ENCODE results near the gene OSMR. TPM values are rescaled to one million over a fixed set of nuclear protein-coding genes. Genes with fewer than 3 reads are reported as not detected.

Gene OSMR
- polyA plus RNA-seq, result not detected in 2 replicates
- polyA minus RNA-seq, result not detected in 2 replicates

GRCh38 chr5:38845526-38846378 is at the start of gene OSMR:
OSMR (plus strand) TSS chr5:38846012; CDS start chr5:38869045, 23,033 bp downstream.
- Histone ChIP-seq H3K9ac (ENCODE audit: low read length) (no peak within 1 kb of the TSS), H3K4me3 (ENCODE audit: low read length) (peak within 1 kb of the TSS; percentile 59), H3K27ac (ENCODE audit: low read length) (no peak within 1 kb of the TSS), H3K79me2 (replicated peaks; ENCODE audit: insufficient read depth, low read length) (no peaks in the 10 kb centered on the region), H3K27me3 (ENCODE audit: insufficient read depth, low read depth, low read length) (peaks cover 42% of the 10 kb centered on the region), H2AFZ (ENCODE audit: low read depth, low read length) (no peak within 1 kb of the TSS), H3K36me3 (ENCODE audit: insufficient read depth, low read length) (no peaks in the 10 kb centered on the region), H3K9me3 (ENCODE audit: low read length) (no peaks in the 10 kb centered on the region), H3K9me2 (ENCODE audit: insufficient read depth, low read length) (no peaks in the 10 kb centered on the region), H3F3A (ENCODE audit: insufficient read depth, low read length, poor library complexity, severe bottlenecking) (no peaks in the 10 kb centered on the region), H4K20me1 (ENCODE audit: insufficient read depth) (no peaks in the 10 kb centered on the region), H3K4me2 (ENCODE audit: low read length) (no peak within 1 kb of the TSS)
- TF ChIP-seq MXI1 (conservative IDR thresholded peaks at IDR 0.05; ENCODE audit: poor library complexity, severe bottlenecking) (no peak), EP300 (conservative IDR thresholded peaks at IDR 0.05; ENCODE audit: poor library complexity, severe bottlenecking) (no peak), REST (IDR thresholded peaks at IDR 0.05; ENCODE audit: borderline replicate concordance) (no peak), POLR2AphosphoS5 (IDR thresholded peaks at IDR 0.05) (no peak), SMC3 (conservative IDR thresholded peaks at IDR 0.05; ENCODE audit: poor library complexity) (no peak), CTCF (IDR thresholded peaks at IDR 0.05; ENCODE audit: poor library complexity, severe bottlenecking) (no peak), RAD21 (conservative IDR thresholded peaks at IDR 0.05) (no peak), TAF1 (IDR thresholded peaks at IDR 0.05; ENCODE audit: low read depth) (no peak), EZH2 (IDR thresholded peaks at IDR 0.05; ENCODE audit: borderline replicate concordance, insufficient read depth, low read length, poor library complexity, severe bottlenecking) (no peak)

GRCh38 chr5:38796742-38797108 is 49.1 kb upstream of the OSMR start:
- Histone ChIP-seq H3K9ac (ENCODE audit: low read length) (no peak overlapping the region), H3K79me2 (replicated peaks; ENCODE audit: insufficient read depth, low read length) (no peaks in the 10 kb centered on the region), H4K20me1 (ENCODE audit: insufficient read depth) (no peaks in the 10 kb centered on the region), H3F3A (ENCODE audit: insufficient read depth, low read length, poor library complexity, severe bottlenecking) (no peaks in the 10 kb centered on the region), H3K36me3 (ENCODE audit: insufficient read depth, low read length) (no peaks in the 10 kb centered on the region), H3K4me3 (ENCODE audit: low read length) (no peak overlapping the region), H3K27me3 (ENCODE audit: insufficient read depth, low read depth, low read length) (no peaks in the 10 kb centered on the region), H3K27ac (ENCODE audit: low read length) (no peak overlapping the region), H2AFZ (ENCODE audit: low read depth, low read length) (no peak overlapping the region), H3K9me3 (ENCODE audit: low read length) (no peaks in the 10 kb centered on the region), H3K9me2 (ENCODE audit: insufficient read depth, low read length) (no peaks in the 10 kb centered on the region), H3K4me2 (ENCODE audit: low read length) (no peak overlapping the region)
- TF ChIP-seq CTCF (IDR thresholded peaks at IDR 0.05; ENCODE audit: poor library complexity, severe bottlenecking) (no peak), TAF1 (IDR thresholded peaks at IDR 0.05; ENCODE audit: low read depth) (no peak), SMC3 (conservative IDR thresholded peaks at IDR 0.05; ENCODE audit: poor library complexity) (no peak), EZH2 (IDR thresholded peaks at IDR 0.05; ENCODE audit: borderline replicate concordance, insufficient read depth, low read length, poor library complexity, severe bottlenecking) (no peak)
